Esophagus mucosa (tissue), 1 donor: ENCODE results near the gene MTHFSD. TPM values are rescaled to one million over a fixed set of nuclear protein-coding genes. Genes with fewer than 3 reads are reported as not detected.

ENCODE experiments used
- ATAC-seq: fragments of 200-7000 bp; cut with Tn5 transposase; one replicate; pipeline ENCODE4 v1.9.1; 2020
- total RNA-seq: library from RNA; stranded (reverse); gene quantifications from one replicate; pipeline ENCODE4 v1.2.4, GENCODE V29; 2023
- donor health status: DM: yes; HTN: yes; CAD: no.

Gene MTHFSD
- total RNA-seq, 1 donor from 2014 or later, result 11.2 TPM

GRCh38 chr16:86549076-86549892, 5.8 kb downstream of the MTHFSD start:
- ATAC-seq, result no peak

GRCh38 chr16:86547286-86547685, 7.7 kb downstream of the MTHFSD start:
- ATAC-seq, result no peak

- no peak for ATAC-seq
Observed at GRCh38 chr16:86546638-86547013, 8.4 kb downstream of the MTHFSD start.

- ATAC-seq, result no peak
Observed at GRCh38 chr16:86545954-86546637, 8.9 kb downstream of the MTHFSD start.

GRCh38 chr16:86545481-86545880, 9.6 kb downstream of the MTHFSD start:
- no peak for ATAC-seq

- no peak for ATAC-seq
Observed at GRCh38 chr16:86542756-86543750, 12.0 kb downstream of the MTHFSD start.

GRCh38 chr16:86541560-86541959, 13.5 kb downstream of the MTHFSD start:
- no peak for ATAC-seq

- ATAC-seq, result no peak
Observed at GRCh38 chr16:86540894-86541293, 14.1 kb downstream of the MTHFSD start.

GRCh38 chr16:86538196-86538780, 16.7 kb downstream of the MTHFSD start:
- ATAC-seq, result no peak

- ATAC-seq, result no peak
Observed at GRCh38 chr16:86537486-86537885, 17.5 kb downstream of the MTHFSD start.

GRCh38 chr16:86536621-86537020, 18.4 kb downstream of the MTHFSD start:
- no peak for ATAC-seq

GRCh38 chr16:86534779-86535615, 20.0 kb downstream of the MTHFSD start:
- no peak for ATAC-seq

- ATAC-seq, result no peak
Observed at GRCh38 chr16:86533767-86534351, 21.2 kb downstream of the MTHFSD start.

- no peak for ATAC-seq
Observed at GRCh38 chr16:86533076-86533475, 22.0 kb downstream of the MTHFSD start.

- no peak for ATAC-seq
Observed at GRCh38 chr16:86532526-86532815, 22.6 kb downstream of the MTHFSD start.

- ATAC-seq, result no peak
Observed at GRCh38 chr16:86531641-86532525, 23.2 kb downstream of the MTHFSD start.

GRCh38 chr16:86531191-86531545, 23.9 kb downstream of the MTHFSD start:
- ATAC-seq, result no peak

- no peak for ATAC-seq
Observed at GRCh38 chr16:86530251-86531190, 24.5 kb downstream of the MTHFSD start.

- ATAC-seq, result no peak
Observed at GRCh38 chr16:86529160-86529559, 25.9 kb downstream of the MTHFSD start.
